ENCODE data around the gene PTPN22.
"Not testable (repeated sequence)": the region's sequence is repeated elsewhere in the genome, so short reads cannot be mapped to it uniquely, and the experiment has no call there.

Gene PTPN22

DNA sequence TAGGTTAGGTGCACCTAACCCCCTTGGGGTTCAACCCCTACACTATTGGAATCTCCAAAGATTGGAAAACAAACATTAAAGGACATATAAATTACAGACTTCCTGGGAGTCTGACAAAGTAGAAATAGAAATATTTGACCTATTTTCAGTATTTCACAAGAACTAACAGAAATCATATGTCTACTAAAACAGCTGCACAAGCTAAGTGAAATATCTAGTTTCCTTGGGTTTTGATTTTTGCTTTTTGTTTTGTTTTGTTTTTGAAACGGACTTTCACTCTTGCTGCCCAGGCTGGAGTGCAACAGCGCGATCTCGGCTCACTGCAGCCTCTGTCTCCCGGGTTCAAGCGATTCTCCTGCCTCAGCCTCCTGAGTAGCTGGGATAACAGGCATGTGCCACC is 18.8 kb downstream of the PTPN22 start:
- DNase-seq: not testable (repeated sequence)

DNA sequence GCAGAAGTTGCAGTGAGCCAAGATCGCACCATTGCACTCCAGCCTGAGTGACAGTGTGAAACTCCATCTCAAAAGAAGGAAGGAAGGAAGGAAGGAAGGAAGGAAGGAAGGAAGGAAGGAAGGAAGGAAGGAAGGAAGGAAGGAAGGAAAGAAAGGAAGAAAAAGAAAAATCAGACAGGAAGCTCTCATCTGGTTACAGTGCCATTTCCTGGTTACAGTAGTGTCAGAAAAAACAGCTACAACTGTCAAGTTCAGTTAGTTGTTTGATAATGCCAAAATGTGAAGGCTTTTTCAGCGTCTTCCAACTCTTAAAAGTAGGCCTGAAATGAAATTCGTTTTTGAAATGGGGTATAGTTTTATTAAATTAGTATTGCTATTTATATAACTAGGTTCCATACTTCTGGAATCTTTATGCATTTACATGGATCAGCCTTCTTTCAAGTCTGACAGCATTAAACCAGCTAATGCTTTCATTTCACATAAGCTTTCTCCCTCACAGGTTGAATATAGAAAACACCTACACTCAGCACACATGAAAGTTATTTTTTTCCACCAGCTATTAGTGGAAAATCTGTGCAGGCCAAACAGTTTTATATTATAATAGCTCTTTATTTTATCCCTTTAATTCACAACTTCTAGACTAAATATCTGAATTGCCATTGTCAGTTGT is 21.2 kb downstream of the PTPN22 start:
- no peak for DNase-seq

DNA sequence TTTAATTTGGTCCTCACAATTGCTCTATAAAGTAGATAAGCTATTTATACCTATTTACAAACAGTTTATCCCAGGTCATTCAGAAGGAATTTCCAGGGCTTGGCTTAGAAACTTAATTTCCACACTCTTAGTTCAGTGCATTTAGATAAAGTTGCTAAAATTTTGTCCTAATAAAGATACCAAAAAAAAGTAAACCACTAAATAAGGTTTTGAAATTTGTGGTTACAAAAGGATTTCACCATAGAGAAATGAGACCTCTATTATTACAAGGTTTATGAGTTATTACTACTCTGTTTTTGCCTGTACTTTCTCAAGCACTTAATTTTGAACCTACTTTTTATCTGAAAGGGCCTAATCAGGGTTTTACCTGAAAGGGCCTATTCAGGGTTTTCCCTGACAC is 22.4 kb downstream of the PTPN22 start:
- no peak for DNase-seq

DNA sequence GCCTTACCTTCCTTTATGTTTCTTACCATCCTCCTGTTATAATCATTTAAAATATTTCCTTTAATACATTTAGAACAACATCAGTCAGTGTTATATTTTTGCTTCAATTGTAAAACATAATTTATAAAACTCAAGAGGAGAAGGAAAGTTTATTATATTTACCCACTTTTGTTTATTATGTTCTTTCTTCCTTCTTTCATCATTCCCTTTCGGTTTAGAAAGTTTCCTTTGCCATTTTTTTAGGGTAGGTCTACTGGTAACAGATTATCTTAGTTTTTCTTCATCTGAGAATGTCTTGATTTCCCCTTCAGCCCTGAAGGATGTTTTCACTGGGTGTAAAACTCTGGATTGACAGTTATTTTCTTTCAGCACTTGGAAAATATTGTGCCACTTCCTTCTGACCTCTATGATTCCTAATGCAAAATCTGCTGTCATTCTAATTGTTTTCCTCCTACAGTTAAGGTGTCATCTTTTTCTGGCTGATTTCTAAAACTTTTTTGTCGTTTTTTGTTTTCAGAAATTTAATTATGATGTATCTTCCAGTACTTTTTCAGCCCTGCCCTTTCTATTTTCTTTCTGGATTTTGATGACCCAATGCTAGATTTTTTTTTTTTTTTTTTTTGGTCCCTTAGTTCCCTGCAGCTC is 25.0 kb downstream of the PTPN22 start:
- DNase-seq: no peak

DNA sequence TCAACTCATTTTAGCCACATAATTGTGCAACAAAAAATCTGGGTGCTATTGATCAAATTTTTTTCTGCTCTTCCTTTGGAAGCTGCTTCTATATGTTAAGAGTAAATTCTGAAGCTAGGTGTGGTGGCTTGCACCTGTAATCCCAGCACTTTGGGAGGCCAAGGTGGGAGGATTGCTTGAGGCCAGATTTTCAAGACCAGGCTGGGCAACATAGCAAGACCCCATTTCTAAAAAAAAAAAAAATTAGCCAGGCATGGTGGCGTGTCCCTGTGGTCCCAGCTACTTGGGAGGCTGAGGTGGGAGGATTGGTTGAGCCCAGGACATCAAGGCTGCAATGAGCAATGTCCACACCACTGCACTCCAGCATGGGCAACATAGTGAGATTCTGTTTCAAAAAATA is 35.0 kb downstream of the PTPN22 start:
- no peak for DNase-seq

DNA sequence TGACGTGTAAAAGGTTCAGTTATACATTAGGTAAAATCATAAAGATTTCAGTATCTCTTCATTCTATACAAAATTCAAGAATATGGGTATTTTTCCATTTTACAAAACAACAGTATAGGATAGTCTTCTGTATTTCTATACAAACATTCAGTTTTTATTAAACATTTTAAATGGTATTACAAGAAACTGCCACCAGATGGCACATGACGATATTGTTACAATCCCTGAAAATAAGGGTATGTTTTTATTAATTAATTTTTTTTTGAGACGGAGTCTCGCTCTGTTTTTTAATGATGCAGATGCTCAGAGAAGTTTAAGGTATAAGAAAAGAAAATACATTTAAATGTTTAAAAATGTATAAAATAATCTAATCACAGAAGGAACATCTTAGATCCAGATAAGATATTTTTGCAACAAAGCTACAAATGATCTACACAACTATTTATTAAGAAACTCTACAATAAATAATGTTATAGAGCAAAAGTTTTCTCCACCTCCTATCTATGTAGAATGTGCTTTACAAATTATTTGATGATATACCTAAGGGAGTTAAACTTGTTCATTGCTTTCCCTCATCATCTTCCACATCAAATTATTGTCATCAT is 35.7 kb downstream of the PTPN22 start:
- DNase-seq: no peak

DNA sequence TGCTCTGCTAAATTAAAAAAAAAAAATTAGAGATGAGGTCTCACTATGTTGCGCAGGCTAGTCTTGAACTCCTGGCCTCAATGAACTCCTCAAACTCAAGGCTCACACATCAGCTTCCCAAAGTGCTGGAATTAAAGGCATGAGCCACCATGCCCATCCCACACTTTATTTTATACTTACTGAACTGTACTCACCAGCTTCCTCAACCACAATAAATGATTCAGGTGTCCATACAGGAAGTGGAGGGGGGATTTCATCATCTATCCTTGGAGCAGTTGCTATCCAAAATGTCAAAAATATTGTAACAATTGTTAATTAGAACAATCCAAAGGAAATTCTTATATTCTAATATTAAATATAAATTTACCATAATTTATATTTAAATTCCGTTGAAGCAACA is 36.8 kb downstream of the PTPN22 start:
- DNase-seq: no peak

DNA sequence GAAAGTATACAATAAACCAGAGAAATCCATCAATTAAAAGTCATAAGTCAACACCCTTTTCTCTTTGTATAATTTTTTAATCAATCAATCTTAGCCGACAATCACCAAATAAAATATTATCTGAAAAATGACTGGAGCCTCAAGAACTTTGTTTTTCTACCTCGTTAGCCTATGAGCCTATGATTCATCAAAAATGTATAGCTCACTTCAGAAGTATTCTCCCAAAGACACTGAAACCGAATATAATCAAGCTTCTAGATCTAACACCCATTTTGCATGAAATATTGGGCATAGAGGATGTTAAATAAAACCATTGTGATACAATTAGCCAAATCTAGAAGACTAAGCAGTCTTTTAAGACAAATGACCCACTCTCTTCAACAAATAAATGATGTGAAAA is 41.5 kb downstream of the PTPN22 start:
- no peak for DNase-seq

DNA sequence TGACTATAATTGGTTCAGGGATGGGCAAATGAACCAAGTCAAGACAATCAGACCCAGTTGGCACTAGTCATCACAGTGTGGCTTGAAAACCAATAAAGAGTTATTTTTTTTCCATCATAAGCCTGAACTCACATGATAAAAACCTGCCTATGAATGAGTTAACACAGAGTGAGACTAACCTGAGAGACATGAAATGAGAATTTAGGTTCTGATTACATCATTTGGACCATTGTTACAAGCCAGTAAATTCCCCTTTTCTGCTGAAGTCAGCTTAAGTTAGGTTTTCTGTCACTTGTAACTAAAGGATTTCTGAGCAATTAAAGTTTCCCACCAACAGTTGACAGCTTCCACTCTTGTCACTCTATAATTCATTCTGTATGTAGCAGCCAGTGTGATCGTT is 49.6 kb downstream of the PTPN22 start:
- DNase-seq: no peak

DNA sequence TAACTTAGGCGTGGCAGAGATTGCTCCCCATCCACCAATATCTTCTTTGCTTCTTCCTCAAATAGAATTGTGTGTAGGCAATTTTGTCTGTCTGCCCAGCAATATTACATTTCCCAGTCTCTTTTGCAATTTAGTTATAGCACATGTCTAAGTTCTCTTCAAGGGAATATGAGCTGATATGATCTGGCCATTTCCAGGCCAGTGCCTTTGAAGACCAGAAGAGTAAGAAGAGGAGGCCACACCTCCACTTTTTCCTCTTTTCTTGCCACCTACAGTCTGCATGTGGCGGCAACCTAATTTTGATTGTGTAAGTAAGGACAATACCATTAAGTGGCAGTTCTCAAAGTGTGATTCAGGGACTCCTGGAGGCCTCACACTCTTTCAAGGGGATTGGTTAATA is 52.9 kb downstream of the PTPN22 start:
- no peak for DNase-seq

DNA sequence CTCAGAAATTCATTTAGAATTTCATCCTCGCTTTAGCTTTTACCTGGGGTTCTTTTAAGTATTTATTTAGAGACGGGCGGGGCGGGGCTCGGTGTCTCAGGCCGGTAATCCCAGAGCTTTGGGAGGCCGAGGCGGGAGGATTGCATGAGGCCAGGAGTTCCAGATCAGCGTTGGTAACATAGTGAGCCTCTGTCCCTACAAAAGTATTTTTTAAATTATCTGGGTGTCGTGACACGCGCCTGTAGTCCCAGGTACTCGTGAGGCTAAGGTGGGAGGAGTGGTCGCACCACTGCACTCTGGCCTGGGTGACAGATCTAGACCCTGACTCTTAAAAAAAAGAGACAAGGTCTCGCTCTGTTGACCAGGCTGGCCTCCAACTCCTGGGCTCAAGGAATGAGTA is 58.3 kb downstream of the PTPN22 start:
- DNase-seq: no peak

DNA sequence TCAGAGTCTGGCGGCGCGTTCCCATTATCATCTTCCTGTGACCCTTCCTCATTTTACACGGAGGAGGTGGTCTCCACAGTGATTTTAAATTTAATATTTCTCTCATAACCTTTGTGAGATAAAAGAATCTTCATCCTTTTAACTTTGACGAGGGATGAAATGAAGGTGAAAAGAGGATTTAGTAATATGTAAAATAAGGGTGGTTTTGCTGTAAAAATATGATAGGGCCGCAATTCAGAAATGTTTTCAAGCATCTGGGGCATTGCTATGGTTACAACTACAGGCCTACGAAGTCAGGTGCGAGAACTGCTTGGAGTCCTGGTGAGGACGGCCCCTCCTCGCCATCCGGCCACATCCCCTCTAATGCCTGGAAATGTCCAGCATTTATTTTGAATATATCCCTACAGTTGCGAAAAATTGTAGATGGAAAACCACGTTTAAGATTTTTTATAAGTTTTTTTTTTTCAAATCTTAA is 58.8 kb downstream of the PTPN22 start:
- DNase-seq: peak in 11 of 56 donors; percentile 1 to 38 (median 5)

DNA sequence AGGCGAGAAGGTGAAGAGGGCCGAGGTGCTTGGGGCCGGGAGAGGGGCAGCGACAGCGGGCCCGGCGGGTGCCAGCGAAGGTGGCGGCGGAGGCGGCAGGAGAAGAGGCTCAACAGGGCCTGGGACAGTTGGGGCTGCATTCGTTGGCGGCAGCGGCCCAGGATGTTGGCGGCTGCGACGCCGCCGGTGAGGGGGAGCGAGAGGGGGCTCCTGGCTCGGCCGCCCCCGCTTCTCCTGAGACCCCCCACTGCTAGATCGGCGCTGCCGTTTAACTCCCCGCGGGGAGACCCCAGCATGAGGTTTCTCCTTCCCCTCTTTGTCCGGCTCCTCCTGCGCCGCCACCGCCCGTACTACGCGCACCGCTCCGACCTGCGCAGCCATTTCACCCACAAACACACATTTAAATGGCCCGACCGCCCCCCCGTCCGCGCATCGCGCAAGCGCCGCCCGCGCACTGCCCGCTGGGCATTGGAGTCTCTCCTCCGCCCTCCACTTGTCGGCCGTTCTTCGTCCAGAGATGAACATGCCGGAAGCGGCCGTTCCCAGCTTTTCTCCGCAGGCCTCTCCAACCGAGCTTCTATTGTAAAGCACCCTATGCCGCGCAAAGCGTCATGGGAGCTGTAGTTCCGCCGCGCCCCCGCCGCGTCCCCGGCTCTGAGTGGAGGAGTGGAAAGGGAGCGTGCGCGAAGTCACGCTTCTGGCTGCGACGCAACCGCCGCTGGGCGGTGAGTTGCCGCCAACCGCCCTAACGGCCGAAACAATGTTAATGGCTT is 59.4 kb downstream of the PTPN22 start, which contains the start of gene RSBN1:
RSBN1 (minus strand) TSS at position 589 of the 773 bp plus-strand sequence; CDS start at position 525, 64 bp downstream.
- peak; percentile 73 to 99 (median 99) for DNase-seq

DNA sequence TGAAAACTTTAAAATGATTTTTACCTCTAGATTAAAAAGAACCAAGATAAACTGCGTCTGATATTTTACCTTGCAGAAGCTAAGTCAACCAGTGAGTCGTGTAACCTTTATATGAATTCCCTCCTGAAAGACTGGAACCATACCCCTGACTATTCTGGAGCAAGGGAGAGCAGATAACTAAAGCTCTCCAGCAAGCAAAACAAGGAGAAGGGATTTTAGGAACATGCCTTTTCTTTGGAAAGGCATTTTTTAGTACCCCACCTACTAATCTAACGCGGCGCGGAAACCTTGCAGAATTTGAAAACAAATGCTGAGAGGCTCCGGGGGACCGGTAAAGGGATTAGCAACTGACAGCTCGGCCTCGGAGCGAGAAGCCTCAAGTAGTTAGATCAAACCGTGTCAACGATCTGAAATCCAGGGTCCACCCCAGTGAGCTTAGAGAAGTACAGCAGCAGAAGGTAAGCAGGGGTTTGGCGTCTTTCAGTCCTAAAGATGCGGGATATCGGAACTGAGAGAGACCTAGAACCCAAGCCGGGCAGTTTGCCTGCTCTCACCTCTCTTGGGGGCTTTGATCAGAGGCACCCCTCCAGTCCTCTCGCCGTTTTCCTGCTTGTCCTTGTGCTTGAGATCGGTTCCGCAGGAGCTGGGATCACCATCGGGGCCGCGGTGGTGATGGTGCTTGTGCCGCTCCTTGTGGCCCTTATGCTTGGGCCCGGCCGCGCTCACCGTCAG is 60.2 kb downstream of the PTPN22 start:
- DNase-seq: peak in 35 of 56 donors; percentile 4 to 75 (median 44)

DNA sequence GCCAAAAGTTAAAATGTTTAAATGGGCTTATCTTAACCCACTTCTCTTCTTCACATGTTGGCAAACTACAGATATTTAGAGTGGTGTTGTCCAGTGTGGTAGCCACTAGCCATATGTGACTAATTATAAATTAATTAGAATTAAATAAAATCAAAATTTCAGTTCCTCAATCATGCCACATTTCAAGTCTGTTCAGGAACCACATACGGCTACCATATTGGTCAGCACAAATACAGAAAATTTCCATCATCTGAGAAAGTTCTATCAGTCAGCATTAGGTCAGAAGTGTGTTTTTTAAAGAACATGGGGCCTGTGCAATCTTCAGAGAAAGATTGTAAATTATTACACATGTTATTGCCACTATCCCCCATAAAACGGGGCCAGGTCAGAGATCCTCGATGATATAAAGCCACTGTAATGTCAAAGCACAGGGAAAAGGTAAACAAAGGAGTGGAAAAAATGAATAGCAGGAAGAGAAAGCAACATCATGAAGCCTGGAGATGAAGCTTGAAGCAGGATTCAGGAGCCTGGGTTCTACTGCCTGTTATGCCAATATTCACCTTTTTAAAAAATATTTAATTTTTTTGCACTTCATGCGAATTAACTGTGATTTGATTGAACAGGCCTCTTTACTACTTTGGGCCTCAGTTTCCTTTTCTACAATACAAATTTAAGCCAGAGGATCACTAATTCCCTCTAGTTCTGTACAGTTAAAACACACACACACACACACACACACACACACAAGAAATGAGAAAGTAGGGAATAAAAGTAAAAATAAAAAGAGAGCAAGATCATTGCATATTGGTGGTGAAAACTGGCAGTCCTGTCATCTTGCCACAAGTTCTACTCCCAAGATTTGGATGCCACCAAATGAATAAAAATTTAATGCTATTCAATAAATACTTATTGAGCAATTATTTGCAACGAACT is 61.6 kb downstream of the PTPN22 start:
- no peak for DNase-seq

DNA sequence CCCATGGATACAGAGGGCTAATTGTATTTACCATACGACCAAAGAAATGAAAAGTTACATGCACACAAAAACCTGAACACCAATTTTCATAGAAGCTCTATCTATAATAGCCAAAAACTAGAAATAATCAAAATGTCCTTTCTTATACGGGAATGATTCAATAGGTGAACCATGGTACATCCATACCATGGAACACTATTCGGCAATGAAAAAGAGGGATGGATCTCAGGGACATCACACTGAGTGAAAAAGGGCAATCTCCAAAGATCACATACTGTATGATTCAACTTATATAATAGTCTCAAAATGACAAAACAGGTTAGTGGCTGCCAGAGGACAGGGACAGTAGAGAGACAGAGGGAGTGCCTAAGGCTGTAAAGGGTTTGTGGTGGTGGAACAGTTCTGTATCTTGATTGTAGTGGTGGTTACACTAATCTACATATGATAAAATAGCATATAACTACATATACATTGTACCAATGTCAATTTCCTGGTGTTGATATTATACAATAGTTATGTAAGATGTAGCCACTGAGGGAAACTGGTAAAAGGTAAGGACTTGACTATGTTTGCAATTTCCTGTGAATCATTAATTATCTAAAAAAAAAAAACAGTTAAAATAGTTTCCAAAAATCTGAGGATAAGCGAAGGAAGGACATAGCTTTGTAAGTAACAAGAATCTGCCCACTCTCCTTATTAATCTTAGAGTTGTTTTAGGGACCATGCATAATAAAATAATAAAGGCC is 62.9 kb downstream of the PTPN22 start:
- no peak for DNase-seq

DNA sequence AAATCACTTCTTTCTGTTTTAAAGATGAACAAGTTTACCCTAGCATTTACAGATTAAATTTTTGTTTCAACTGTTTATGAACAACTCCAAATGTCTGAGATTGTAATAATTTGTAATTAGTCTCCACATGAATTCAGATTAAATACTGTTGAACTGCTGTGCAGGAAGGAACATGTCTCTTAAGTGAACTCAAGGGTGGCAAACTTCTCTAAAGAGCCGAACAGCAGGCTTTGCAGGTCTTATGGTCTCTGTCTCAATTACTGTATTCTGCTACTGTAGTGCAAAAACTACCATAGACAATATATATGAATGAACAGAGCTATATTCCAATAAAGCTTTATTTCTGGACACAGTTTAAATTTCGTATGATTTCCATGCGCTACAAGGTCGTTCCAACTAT is 65.9 kb downstream of the PTPN22 start:
- no peak for DNase-seq

DNA sequence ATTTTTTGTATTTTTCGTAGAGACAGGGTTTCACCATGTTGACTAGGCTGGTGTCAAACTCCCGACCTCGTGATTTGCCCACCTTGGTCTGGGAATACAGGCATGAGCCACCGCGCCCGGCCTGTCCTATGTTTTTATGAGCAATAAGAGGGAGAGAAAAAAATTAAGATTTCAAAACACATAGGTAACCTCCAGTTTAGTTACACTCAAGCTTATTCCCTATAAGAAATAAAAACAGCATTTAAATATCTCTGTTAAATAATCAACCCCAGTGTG is 66.3 kb downstream of the PTPN22 start:
- DNase-seq: no peak

DNA sequence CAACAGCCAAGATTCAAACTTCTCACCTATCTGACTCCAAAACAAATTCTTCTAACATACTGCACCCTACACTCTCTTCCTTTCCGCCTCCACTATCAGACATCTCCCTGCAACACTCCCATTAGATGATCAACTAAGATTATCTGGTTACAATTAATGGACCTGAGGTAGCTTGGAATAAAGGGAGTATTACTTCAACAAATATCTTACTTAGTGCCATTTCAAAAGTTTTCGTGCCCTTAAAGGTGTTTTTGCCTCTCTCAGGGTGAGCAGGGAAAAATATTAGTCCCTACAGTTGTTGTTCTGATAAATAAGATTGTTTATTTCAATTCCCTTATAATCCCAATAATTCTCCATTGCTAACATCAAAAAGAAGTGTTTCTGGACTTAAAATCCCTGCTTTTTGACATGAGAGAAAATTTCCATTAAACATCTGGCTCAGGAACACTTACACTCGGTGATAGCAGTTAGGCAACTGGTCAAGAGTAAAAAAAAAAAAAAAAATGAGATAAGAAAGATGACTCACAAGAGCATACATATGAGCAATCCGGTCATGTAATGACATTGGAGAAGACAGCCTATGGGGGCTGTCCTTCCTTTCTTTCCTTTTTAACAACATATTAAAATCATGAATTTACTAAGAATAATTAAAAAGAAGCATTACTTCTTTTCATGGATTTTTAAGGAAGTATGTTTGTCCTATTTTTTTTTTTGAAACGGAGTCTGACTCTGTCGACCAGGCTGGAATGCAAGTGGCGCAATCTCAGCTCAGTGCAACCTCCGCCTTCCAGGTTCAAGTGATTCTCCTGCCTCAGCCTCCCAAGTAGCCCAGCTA is 66.9 kb downstream of the PTPN22 start:
- DNase-seq: no peak
